Measurements from ENCODE around the gene GPATCH2L.

The GPATCH2L gene

GRCh38 chr14:76151398-76152332 is at the start of gene GPATCH2L:
Gene GPATCH2L (plus strand): TSS chr14:76151922. CDS start chr14:76154364, 2,442 bp downstream.
- Histone ChIP-seq H3K4me3 (ENCODE audit: low read length) (peak within 1 kb of the TSS; percentile 99), H3K27ac (ENCODE audit: low read length) (no peak within 1 kb of the TSS), H3K9me3 (ENCODE audit: control insufficient read depth, insufficient read depth, low read length) (no peaks in the 10 kb centered on the region), H3K4me1 (ENCODE audit: control insufficient read depth, insufficient read depth, low read length) (no peaks in the 10 kb centered on the region), H3K36me3 (ENCODE audit: control insufficient read depth, insufficient read depth, low read length) (no peaks in the 10 kb centered on the region; the same call in 1 of the 2 replicates), H3K27me3 (ENCODE audit: control insufficient read depth, insufficient read depth, low read length) (no peaks in the 10 kb centered on the region)
- peak; percentile 86 for DNase-seq (ENCODE audit: low read depth, low spot score)
- WGBS (ENCODE audit: insufficient coverage, insufficient read length) = no CpG with 5 or more reads among the region's 43 CpGs

- no peaks in the 10 kb centered on the region for H3K27me3 ChIP-seq (ENCODE audit: control insufficient read depth, insufficient read depth, low read length)
- peaks cover 1% of the 10 kb centered on the region; the same call in 1 of the 2 replicates for H3K4me1 ChIP-seq (ENCODE audit: control insufficient read depth, insufficient read depth, low read length)
- H3K4me3 ChIP-seq (ENCODE audit: low read length) = no peak overlapping the region
- no peaks in the 10 kb centered on the region for H3K9me3 ChIP-seq (ENCODE audit: control insufficient read depth, insufficient read depth, low read length)
- no CpG with 5 or more reads among the region's 8 CpGs for WGBS (ENCODE audit: insufficient coverage, insufficient read length)
- DNase-seq (ENCODE audit: low read depth, low spot score) = no peak
- no peak overlapping the region for H3K27ac ChIP-seq (ENCODE audit: low read length)
- no peaks in the 10 kb centered on the region for H3K36me3 ChIP-seq (ENCODE audit: control insufficient read depth, insufficient read depth, low read length)
Observed at GRCh38 chr14:76104802-76105355, 46.8 kb upstream of the GPATCH2L start.

GRCh38 chr14:76106188-76106587 is 45.5 kb upstream of the GPATCH2L start:
- Histone ChIP-seq H3K4me3 (ENCODE audit: low read length) (no peak overlapping the region), H3K9me3 (ENCODE audit: control insufficient read depth, insufficient read depth, low read length) (no peaks in the 10 kb centered on the region), H3K27me3 (ENCODE audit: control insufficient read depth, insufficient read depth, low read length) (no peaks in the 10 kb centered on the region), H3K27ac (ENCODE audit: low read length) (no peak overlapping the region), H3K36me3 (ENCODE audit: control insufficient read depth, insufficient read depth, low read length) (no peaks in the 10 kb centered on the region), H3K4me1 (ENCODE audit: control insufficient read depth, insufficient read depth, low read length) (peaks cover 1% of the 10 kb centered on the region; the same call in 1 of the 2 replicates)
- no CpG with 5 or more reads among the region's 2 CpGs for WGBS (ENCODE audit: insufficient coverage, insufficient read length)
- no peak for DNase-seq (ENCODE audit: low read depth, low spot score)

- no peaks in the 10 kb centered on the region for H3K36me3 ChIP-seq (ENCODE audit: control insufficient read depth, insufficient read depth, low read length)
- no peaks in the 10 kb centered on the region for H3K27me3 ChIP-seq (ENCODE audit: control insufficient read depth, insufficient read depth, low read length)
- no peaks in the 10 kb centered on the region for H3K9me3 ChIP-seq (ENCODE audit: control insufficient read depth, insufficient read depth, low read length)
- H3K27ac ChIP-seq (ENCODE audit: low read length) = no peak overlapping the region
- DNase-seq (ENCODE audit: low read depth, low spot score) = no peak
- peaks cover 14% of the 10 kb centered on the region for H3K4me1 ChIP-seq (ENCODE audit: control insufficient read depth, insufficient read depth, low read length)
- no peak overlapping the region for H3K4me3 ChIP-seq (ENCODE audit: low read length)
- WGBS (ENCODE audit: insufficient coverage, insufficient read length) = no CpG with 5 or more reads among the region's 14 CpGs
Observed at GRCh38 chr14:76109087-76109880, 42.4 kb upstream of the GPATCH2L start.

GRCh38 chr14:76112889-76113624 is 38.7 kb upstream of the GPATCH2L start:
- WGBS (ENCODE audit: insufficient coverage, insufficient read length) = no CpG with 5 or more reads among the region's 22 CpGs
- no peak for DNase-seq (ENCODE audit: low read depth, low spot score)
- Histone ChIP-seq H3K4me1 (ENCODE audit: control insufficient read depth, insufficient read depth, low read length) (peaks cover 19% of the 10 kb centered on the region), H3K4me3 (ENCODE audit: low read length) (no peak overlapping the region), H3K27ac (ENCODE audit: low read length) (no peak overlapping the region), H3K27me3 (ENCODE audit: control insufficient read depth, insufficient read depth, low read length) (no peaks in the 10 kb centered on the region), H3K36me3 (ENCODE audit: control insufficient read depth, insufficient read depth, low read length) (no peaks in the 10 kb centered on the region), H3K9me3 (ENCODE audit: control insufficient read depth, insufficient read depth, low read length) (no peaks in the 10 kb centered on the region)

GRCh38 chr14:76113691-76114090 is 38.0 kb upstream of the GPATCH2L start:
- Histone ChIP-seq H3K27me3 (ENCODE audit: control insufficient read depth, insufficient read depth, low read length) (no peaks in the 10 kb centered on the region), H3K27ac (ENCODE audit: low read length) (no peak overlapping the region)
- WGBS (ENCODE audit: insufficient coverage, insufficient read length) = no CpG with 5 or more reads among the region's 8 CpGs

GRCh38 chr14:76115010-76115422 is 36.7 kb upstream of the GPATCH2L start:
- no peak for DNase-seq (ENCODE audit: low read depth, low spot score)
- no peaks in the 10 kb centered on the region for H3K9me3 ChIP-seq (ENCODE audit: control insufficient read depth, insufficient read depth, low read length)
- no CpG with 5 or more reads among the region's 2 CpGs for WGBS (ENCODE audit: insufficient coverage, insufficient read length)
- no peaks in the 10 kb centered on the region for H3K36me3 ChIP-seq (ENCODE audit: control insufficient read depth, insufficient read depth, low read length)
- H3K4me3 ChIP-seq (ENCODE audit: low read length) = no peak overlapping the region
- peaks cover 19% of the 10 kb centered on the region for H3K4me1 ChIP-seq (ENCODE audit: control insufficient read depth, insufficient read depth, low read length)
- H3K27me3 ChIP-seq (ENCODE audit: control insufficient read depth, insufficient read depth, low read length) = no peaks in the 10 kb centered on the region
- H3K27ac ChIP-seq (ENCODE audit: low read length) = no peak overlapping the region

More at GRCh38 chr14:76113691-76114090, 38.0 kb upstream of the GPATCH2L start:
- H3K4me3 ChIP-seq (ENCODE audit: low read length) = no peak overlapping the region
- H3K9me3 ChIP-seq (ENCODE audit: control insufficient read depth, insufficient read depth, low read length) = no peaks in the 10 kb centered on the region
- DNase-seq (ENCODE audit: low read depth, low spot score) = no peak
- peaks cover 19% of the 10 kb centered on the region for H3K4me1 ChIP-seq (ENCODE audit: control insufficient read depth, insufficient read depth, low read length)
- H3K36me3 ChIP-seq (ENCODE audit: control insufficient read depth, insufficient read depth, low read length) = no peaks in the 10 kb centered on the region

GRCh38 chr14:76117789-76118484 is 33.8 kb upstream of the GPATCH2L start:
- no peaks in the 10 kb centered on the region for H3K27me3 ChIP-seq (ENCODE audit: control insufficient read depth, insufficient read depth, low read length)
- peaks cover 16% of the 10 kb centered on the region for H3K4me1 ChIP-seq (ENCODE audit: control insufficient read depth, insufficient read depth, low read length)
- H3K4me3 ChIP-seq (ENCODE audit: low read length) = no peak overlapping the region
- H3K9me3 ChIP-seq (ENCODE audit: control insufficient read depth, insufficient read depth, low read length) = no peaks in the 10 kb centered on the region
- no CpG with 5 or more reads among the region's 16 CpGs for WGBS (ENCODE audit: insufficient coverage, insufficient read length)
- no peak overlapping the region for H3K27ac ChIP-seq (ENCODE audit: low read length)
- DNase-seq (ENCODE audit: low read depth, low spot score) = no peak
- no peaks in the 10 kb centered on the region for H3K36me3 ChIP-seq (ENCODE audit: control insufficient read depth, insufficient read depth, low read length)

- no peak overlapping the region for H3K4me3 ChIP-seq (ENCODE audit: low read length)
- no peak for DNase-seq (ENCODE audit: low read depth, low spot score)
- peaks cover 15% of the 10 kb centered on the region for H3K4me1 ChIP-seq (ENCODE audit: control insufficient read depth, insufficient read depth, low read length)
- no peaks in the 10 kb centered on the region for H3K9me3 ChIP-seq (ENCODE audit: control insufficient read depth, insufficient read depth, low read length)
- no peaks in the 10 kb centered on the region for H3K27me3 ChIP-seq (ENCODE audit: control insufficient read depth, insufficient read depth, low read length)
- H3K27ac ChIP-seq (ENCODE audit: low read length) = no peak overlapping the region
- no CpG with 5 or more reads among the region's 4 CpGs for WGBS (ENCODE audit: insufficient coverage, insufficient read length)
- no peaks in the 10 kb centered on the region for H3K36me3 ChIP-seq (ENCODE audit: control insufficient read depth, insufficient read depth, low read length)
Observed at GRCh38 chr14:76118594-76118993, 33.1 kb upstream of the GPATCH2L start.
